Uterus (tissue), 4 donors: Measurements from ENCODE around the gene SYF2. TPM values are rescaled to one million over a fixed set of nuclear protein-coding genes. Genes with fewer than 3 reads are reported as not detected.

Experiments used
- DNase-seq, 2 donors: peaks; one replicate each; pipeline ENCODE4 v3.0.0-alpha.2; 2019 to 2020
- H3K27ac ChIP-seq, 2 donors: fragments of 200-600 bp; sonication (generic); 1 replicate in 1 of 2; 2 replicates in 1 of 2; pipeline ENCODE4 v1.5.1; 2016 to 2018
- H3K27me3 ChIP-seq, 2 donors: fragments of 200-600 bp; sonication (generic); one replicate each; pipeline ENCODE4 v1.5.1; 2018 to 2019; ENCODE audit warnings: control low read depth in 1 of 2
- H3K36me3 ChIP-seq, 2 donors: fragments of 200-600 bp; sonication (generic); one replicate each; pipeline ENCODE4 v1.5.1; 2019; ENCODE audit warnings: control low read depth in 1 of 2
- H3K4me1 ChIP-seq, 2 donors: fragments of 200-600 bp; sonication (generic); one replicate each; pipeline ENCODE4 v1.5.1; 2018 to 2019; ENCODE audit warnings: control low read depth in 1 of 2
- H3K4me3 ChIP-seq, 2 donors: fragments of 200-600 bp; sonication (generic); 1 replicate in 1 of 2; 2 replicates in 1 of 2; pipeline ENCODE4 v1.5.1; 2018 to 2019; ENCODE audit warnings: mild to moderate bottlenecking in 1 of 2
- H3K9me3 ChIP-seq, 2 donors: fragments of 200-600 bp; sonication (generic); one replicate each; pipeline ENCODE4 v1.5.1; 2019; ENCODE audit warnings: control low read depth in 1 of 2
- CTCF ChIP-seq, 4 experiments: fragments of 200-600 bp in 2 of 4; fragments of 450-650 bp in 2 of 4; sonication (generic) in 2 of 4; IDR thresholded peaks; one replicate each; pipeline ENCODE4 v1.5.1; 2016 to 2019; ENCODE audit warnings: antibody characterized with exemption in 4 of 4, mild to moderate bottlenecking in 2 of 4, moderate library complexity in 1 of 4
- POLR2A ChIP-seq, 2 donors: fragments of 450-650 bp; IDR thresholded peaks; one replicate each; pipeline ENCODE4 v1.6.1; 2016; ENCODE audit warnings: antibody characterized with exemption in 2 of 2, mild to moderate bottlenecking in 1 of 2, moderate library complexity in 1 of 2
- intact Hi-C: fragments of 100-400 bp; cut with DNase I; formaldehyde crosslinking; loops from one replicate; pipeline ENCODE4 v1.15.1; 2023; ENCODE audit warnings: low total_unique reads
- total RNA-seq, 4 donors: library from RNA; depleted of rRNA in 3 of 4; stranded (reverse); fragments of >200 nt in 3 of 4; gene quantifications; one replicate each; pipeline versions ENCODE4 v1.1.0 to v1.2.4, GENCODE V29; 2014 to 2023
- donor health status: DM: yes; HTN: yes; CAD: no.

Gene SYF2
- total RNA-seq, 4 donors from 2014 or later = 45.3 to 52.1 (median 47.9) TPM

GRCh38 chr1:25183126-25183980 lies 48.9 kb downstream of the SYF2 start:
- TF ChIP-seq POLR2A (IDR thresholded peaks at IDR 0.05) = no peak
- TF ChIP-seq CTCF (IDR thresholded peaks at IDR 0.05) = no peak
- Histone ChIP-seq H3K4me3 (no peak overlapping the region), H3K4me1 (peaks cover 0 to 7% of the 10 kb centered on the region in 2 donors), H3K27ac (no peak overlapping the region), H3K36me3 (no peaks in the 10 kb centered on the region), H3K9me3 (no peaks in the 10 kb centered on the region), H3K27me3 (no peaks in the 10 kb centered on the region)
- no peak for DNase-seq
- intact Hi-C loops = no loop called here

GRCh38 chr1:25182629-25183028 lies 49.7 kb downstream of the SYF2 start:
- Histone ChIP-seq H3K4me1 (peaks cover 0 to 7% of the 10 kb centered on the region in 2 donors), H3K27ac (no peak overlapping the region), H3K9me3 (no peaks in the 10 kb centered on the region), H3K4me3 (no peak overlapping the region), H3K36me3 (no peaks in the 10 kb centered on the region), H3K27me3 (no peaks in the 10 kb centered on the region)
- TF ChIP-seq CTCF (IDR thresholded peaks at IDR 0.05) (no peak), POLR2A (IDR thresholded peaks at IDR 0.05) (no peak)
- intact Hi-C loops = no loop called here
- DNase-seq = no peak

GRCh38 chr1:25180996-25181395 lies 51.3 kb downstream of the SYF2 start:
- peaks cover 0 to 2% of the 10 kb centered on the region in 2 donors for H3K4me1 ChIP-seq
- no peak for TF ChIP-seq POLR2A (IDR thresholded peaks at IDR 0.05)
- TF ChIP-seq CTCF (IDR thresholded peaks at IDR 0.05) = no peak
- H3K36me3 ChIP-seq = no peaks in the 10 kb centered on the region
- H3K9me3 ChIP-seq = no peaks in the 10 kb centered on the region
- no peak overlapping the region for H3K27ac ChIP-seq
- intact Hi-C loops = no loop called here
- no peak for DNase-seq
- no peaks in the 10 kb centered on the region for H3K27me3 ChIP-seq
- H3K4me3 ChIP-seq = no peak overlapping the region

GRCh38 chr1:25178917-25179561 lies 53.3 kb downstream of the SYF2 start:
- Histone ChIP-seq H3K4me3 (no peak overlapping the region), H3K27me3 (no peaks in the 10 kb centered on the region), H3K9me3 (no peaks in the 10 kb centered on the region), H3K27ac (no peak overlapping the region), H3K4me1 (no peaks in the 10 kb centered on the region), H3K36me3 (no peaks in the 10 kb centered on the region)
- TF ChIP-seq POLR2A (IDR thresholded peaks at IDR 0.05) = no peak
- TF ChIP-seq CTCF (IDR thresholded peaks at IDR 0.05) = no peak
- no peak for DNase-seq
- intact Hi-C loops = no loop called here
